ENCODE data around the gene MAGEA1. TPM values are rescaled to one million over a fixed set of nuclear protein-coding genes. Genes with fewer than 3 reads are reported as not detected.

MAGEA1 gene
- total and polyA plus RNA-seq, 2 donors (not counting 3 experiments of a cell fraction or from before 2014, with no cell fraction given) = not detected

DNA sequence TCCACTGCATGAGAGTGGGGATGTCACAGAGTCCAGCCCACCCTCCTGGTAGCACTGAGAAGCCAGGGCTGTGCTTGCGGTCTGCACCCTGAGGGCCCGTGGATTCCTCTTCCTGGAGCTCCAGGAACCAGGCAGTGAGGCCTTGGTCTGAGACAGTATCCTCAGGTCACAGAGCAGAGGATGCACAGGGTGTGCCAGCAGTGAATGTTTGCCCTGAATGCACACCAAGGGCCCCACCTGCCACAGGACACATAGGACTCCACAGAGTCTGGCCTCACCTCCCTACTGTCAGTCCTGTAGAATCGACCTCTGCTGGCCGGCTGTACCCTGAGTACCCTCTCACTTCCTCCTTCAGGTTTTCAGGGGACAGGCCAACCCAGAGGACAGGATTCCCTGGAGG, 2.7 kb downstream of the MAGEA1 start:
- Histone ChIP-seq H4K20me1 (replicated peaks; ENCODE audit: control insufficient read depth, extremely low read depth, insufficient read depth, low read length) (no peaks in the 10 kb centered on the region), H3K36me3 (ENCODE audit: control insufficient read depth in 2 of 2, extremely low read depth in 1 of 2, insufficient read depth in 2 of 2, low read length in 2 of 2) (no peaks in the 10 kb centered on the region), H2AFZ (ENCODE audit: low read depth, low read length) (no peak overlapping the region), H3K27me3 (ENCODE audit: control insufficient read depth in 2 of 2, insufficient read depth in 2 of 2, low read length in 2 of 2) (no peaks in the 10 kb centered on the region), H3K4me2 (ENCODE audit: insufficient read depth, low read length) (no peak overlapping the region), H3K79me2 (ENCODE audit: control insufficient read depth, insufficient read depth, low read length) (no peaks in the 10 kb centered on the region), H3K9me3 (replicated peaks; ENCODE audit: control insufficient read depth, insufficient read depth, low read length) (no peaks in the 10 kb centered on the region), H3K9ac (replicated peaks; ENCODE audit: extremely low read depth, insufficient read depth, low read length) (no peak overlapping the region), H3K27ac (ENCODE audit: insufficient read depth, low read depth, low read length) (no peak overlapping the region), H3K9me1 (replicated peaks; ENCODE audit: control insufficient read depth, extremely low read depth, insufficient read depth, low read length) (no peaks in the 10 kb centered on the region), H3K4me1 (ENCODE audit: control insufficient read depth, extremely low read depth, insufficient read depth, low read length) (no peaks in the 10 kb centered on the region), H3K4me3 (replicated peaks in 1 of 3; ENCODE audit: insufficient read depth in 1 of 3, low read depth in 1 of 3, low read length in 3 of 3) (no peak overlapping the region)
- CTCF ChIA-PET = no interaction called here
- dilution Hi-C loops (cut with MboI; ENCODE audit: extremely low pct_ligation_motif_present, low sequenced_read_pairs) (no loop called here), intact Hi-C loops (cut with micrococcal nuclease) (no loop called here)
- TF ChIP-seq MYC (IDR thresholded peaks at IDR 0.05; ENCODE audit: low read depth, low read length) = no peak
- TF ChIP-seq, protein P1, sequence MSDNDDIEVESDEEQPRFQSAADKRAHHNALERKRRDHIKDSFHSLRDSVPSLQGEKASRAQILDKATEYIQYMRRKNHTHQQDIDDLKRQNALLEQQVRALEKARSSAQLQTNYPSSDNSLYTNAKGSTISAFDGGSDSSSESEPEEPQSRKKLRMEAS (IDR thresholded peaks at IDR 0.05; ENCODE audit: insufficient read depth, insufficient read length) = no peak
- TF ChIP-seq POLR2AphosphoS5 (IDR thresholded peaks at IDR 0.05; ENCODE audit: insufficient read depth, low read depth, low read length) = no peak
- no peak for TF ChIP-seq GATA2 (IDR thresholded peaks at IDR 0.05; ENCODE audit: insufficient read depth, insufficient read length, low read depth, low read length)
- no peak for TF ChIP-seq FOS (IDR thresholded peaks at IDR 0.05; ENCODE audit: borderline replicate concordance, insufficient read depth, low read length)
- TF ChIP-seq JUN (IDR thresholded peaks at IDR 0.05; ENCODE audit: borderline replicate concordance, insufficient read depth, insufficient read length, low read depth) = no peak
- TF ChIP-seq POLR2A (IDR thresholded peaks at IDR 0.05; ENCODE audit: low read depth, low read length) = no peak
- TF ChIP-seq, protein P2, sequence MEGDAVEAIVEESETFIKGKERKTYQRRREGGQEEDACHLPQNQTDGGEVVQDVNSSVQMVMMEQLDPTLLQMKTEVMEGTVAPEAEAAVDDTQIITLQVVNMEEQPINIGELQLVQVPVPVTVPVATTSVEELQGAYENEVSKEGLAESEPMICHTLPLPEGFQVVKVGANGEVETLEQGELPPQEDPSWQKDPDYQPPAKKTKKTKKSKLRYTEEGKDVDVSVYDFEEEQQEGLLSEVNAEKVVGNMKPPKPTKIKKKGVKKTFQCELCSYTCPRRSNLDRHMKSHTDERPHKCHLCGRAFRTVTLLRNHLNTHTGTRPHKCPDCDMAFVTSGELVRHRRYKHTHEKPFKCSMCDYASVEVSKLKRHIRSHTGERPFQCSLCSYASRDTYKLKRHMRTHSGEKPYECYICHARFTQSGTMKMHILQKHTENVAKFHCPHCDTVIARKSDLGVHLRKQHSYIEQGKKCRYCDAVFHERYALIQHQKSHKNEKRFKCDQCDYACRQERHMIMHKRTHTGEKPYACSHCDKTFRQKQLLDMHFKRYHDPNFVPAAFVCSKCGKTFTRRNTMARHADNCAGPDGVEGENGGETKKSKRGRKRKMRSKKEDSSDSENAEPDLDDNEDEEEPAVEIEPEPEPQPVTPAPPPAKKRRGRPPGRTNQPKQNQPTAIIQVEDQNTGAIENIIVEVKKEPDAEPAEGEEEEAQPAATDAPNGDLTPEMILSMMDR (IDR thresholded peaks at IDR 0.05; ENCODE audit: extremely low read depth in 1 of 2, insufficient read depth in 1 of 2, low read depth in 1 of 2, low read length in 2 of 2) = no peak
- no peak for TF ChIP-seq EZH2 (IDR thresholded peaks at IDR 0.05; ENCODE audit: borderline replicate concordance, low read depth, low read length, severe bottlenecking)
- POLR2A ChIA-PET = no interaction called here
- no TSS peak for BruUV-seq (replicated peaks)
- DNase-seq (ENCODE audit: low read depth, low spot score) (no peak), FAIRE-seq (no peak)

All from endothelial cell of umbilical vein (primary cell).